Thyroid gland (tissue), 4 donors: ENCODE data around the gene TTC33. TPM values are rescaled to one million over a fixed set of nuclear protein-coding genes. Genes with fewer than 3 reads are reported as not detected.

Experiments used
- DNase-seq, 2 donors: peaks; one replicate each; pipeline ENCODE4 v3.0.0-alpha.2; 2019
- H3K27ac ChIP-seq, 3 donors: fragments of 200-600 bp; sonication (generic); 1 replicate in 2 of 3; 2 replicates in 1 of 3; pipeline ENCODE4 v1.5.1; 2016 to 2019; ENCODE audit warnings: mild to moderate bottlenecking in 1 of 3, moderate library complexity in 1 of 3
- H3K27me3 ChIP-seq: fragments of 200-600 bp; sonication (generic); one replicate; pipeline ENCODE4 v1.5.1; 2019
- H3K36me3 ChIP-seq, 2 donors: fragments of 200-600 bp; sonication (generic); one replicate each; pipeline ENCODE4 v1.5.1; 2016 to 2019
- H3K4me1 ChIP-seq, 2 donors: fragments of 200-600 bp; sonication (generic); one replicate each; pipeline ENCODE4 v1.5.1; 2017 to 2019
- H3K4me3 ChIP-seq, 3 donors: fragments of 200-600 bp; sonication (generic); replicated peaks in 1 of 3; 1 replicate in 2 of 3; 2 replicates in 1 of 3; pipeline ENCODE4 v1.5.1; 2016; ENCODE audit warnings: mild to moderate bottlenecking in 1 of 3
- H3K9me3 ChIP-seq: fragments of 200-600 bp; sonication (generic); one replicate; pipeline ENCODE4 v1.5.1; 2017
- CTCF ChIP-seq, 6 experiments: fragments of 200-600 bp in 3 of 6; fragments of 450-650 bp in 3 of 6; sonication (generic) in 3 of 6; IDR thresholded peaks; one replicate each; pipeline ENCODE4 v1.5.1; 2016 to 2019; ENCODE audit warnings: antibody characterized with exemption in 6 of 6, mild to moderate bottlenecking in 2 of 6, inconsistent platforms in 1 of 6, moderate library complexity in 1 of 6
- POLR2A ChIP-seq, 2 donors: fragments of 450-650 bp; IDR thresholded peaks; one replicate each; pipeline ENCODE4 v1.6.1; 2017; ENCODE audit warnings: antibody characterized with exemption in 2 of 2, mild to moderate bottlenecking in 2 of 2, moderate library complexity in 1 of 2
- WGBS, 2 donors: methylation state at CpG; one replicate each; pipeline ENCODE4 v1.1.5; 2017; 5-methylcytosine and 5-hydroxymethylcytosine counted together
- intact Hi-C: fragments of 100-400 bp; cut with DNase I; formaldehyde crosslinking; loops from one replicate; pipeline ENCODE4 v1.15.1; 2023
- total RNA-seq, 4 donors: library from RNA; depleted of rRNA; stranded (reverse); fragments of >200 nt; gene quantifications; one replicate each; pipeline ENCODE4 v1.2.3, GENCODE V29; 2016

The TTC33 gene
- total RNA-seq, 4 donors from 2014 or later, result 18.7 to 35.2 (median 24.9) TPM

GRCh38 chr5:40485021-40485998 lies 270.5 kb downstream of the TTC33 start:
- WGBS, 2 donors, result 81 to 82% methylated on average over 10 of the region's 10 CpGs
- Histone ChIP-seq H3K27me3 (no peaks in the 10 kb centered on the region), H3K4me3 (no peak overlapping the region), H3K4me1 (no peaks in the 10 kb centered on the region), H3K36me3 (no peaks in the 10 kb centered on the region), H3K27ac (no peak overlapping the region), H3K9me3 (no peaks in the 10 kb centered on the region)
- TF ChIP-seq POLR2A (IDR thresholded peaks at IDR 0.05), result no peak
- TF ChIP-seq CTCF (IDR thresholded peaks at IDR 0.05), result no peak
- DNase-seq, result no peak
- intact Hi-C loops, result no loop called here

GRCh38 chr5:40484495-40484894 lies 271.3 kb downstream of the TTC33 start:
- Histone ChIP-seq H3K36me3 (no peaks in the 10 kb centered on the region), H3K27me3 (no peaks in the 10 kb centered on the region), H3K4me1 (no peaks in the 10 kb centered on the region), H3K4me3 (no peak overlapping the region), H3K9me3 (no peaks in the 10 kb centered on the region), H3K27ac (no peak overlapping the region)
- TF ChIP-seq CTCF (IDR thresholded peaks at IDR 0.05) (no peak), POLR2A (IDR thresholded peaks at IDR 0.05) (no peak)
- 78 to 91% methylated on average over 2 of the region's 2 CpGs for WGBS, 2 donors
- no peak for DNase-seq
- intact Hi-C loops, result no loop called here

GRCh38 chr5:40483316-40483715 lies 272.4 kb downstream of the TTC33 start:
- Histone ChIP-seq H3K9me3 (no peaks in the 10 kb centered on the region), H3K36me3 (no peaks in the 10 kb centered on the region), H3K4me1 (no peaks in the 10 kb centered on the region), H3K4me3 (no peak overlapping the region), H3K27me3 (no peaks in the 10 kb centered on the region), H3K27ac (no peak overlapping the region)
- TF ChIP-seq CTCF (IDR thresholded peaks at IDR 0.05) (no peak), POLR2A (IDR thresholded peaks at IDR 0.05) (no peak)
- DNase-seq, result no peak
- intact Hi-C loops, result no loop called here

GRCh38 chr5:40481241-40481640 lies 274.5 kb downstream of the TTC33 start:
- H3K9me3 ChIP-seq, result no peaks in the 10 kb centered on the region
- TF ChIP-seq CTCF (IDR thresholded peaks at IDR 0.05) (no peak), POLR2A (IDR thresholded peaks at IDR 0.05) (no peak)
- no peak overlapping the region for H3K4me3 ChIP-seq
- 95 to 100% methylated on average over 2 of the region's 2 CpGs for WGBS, 2 donors
- H3K36me3 ChIP-seq, result no peaks in the 10 kb centered on the region
- intact Hi-C loops, result no loop called here
- DNase-seq, result no peak
- no peak overlapping the region for H3K27ac ChIP-seq
- H3K4me1 ChIP-seq, result no peaks in the 10 kb centered on the region
- no peaks in the 10 kb centered on the region for H3K27me3 ChIP-seq

GRCh38 chr5:40480392-40480791 lies 275.4 kb downstream of the TTC33 start:
- Histone ChIP-seq H3K9me3 (no peaks in the 10 kb centered on the region), H3K27ac (no peak overlapping the region), H3K36me3 (no peaks in the 10 kb centered on the region), H3K4me3 (no peak overlapping the region), H3K4me1 (no peaks in the 10 kb centered on the region), H3K27me3 (no peaks in the 10 kb centered on the region)
- intact Hi-C loops, result no loop called here
- DNase-seq, result no peak
- no peak for TF ChIP-seq CTCF (IDR thresholded peaks at IDR 0.05)
- no peak for TF ChIP-seq POLR2A (IDR thresholded peaks at IDR 0.05)
- 60 to 95% methylated on average over 2 of the region's 2 CpGs for WGBS, 2 donors
